ENCODE results near the gene ATAD2B. TPM values are rescaled to one million over a fixed set of nuclear protein-coding genes. Genes with fewer than 3 reads are reported as not detected.

ATAD2B gene
- total RNA-seq, 4 donors from 2014 or later, result 17.1 to 45.4 (median 22.9) TPM

- no peak for DNase-seq (ENCODE audit: low spot score)
- no peak for ATAC-seq (ENCODE audit: low FRiP score)
- TF ChIP-seq, protein P1, sequence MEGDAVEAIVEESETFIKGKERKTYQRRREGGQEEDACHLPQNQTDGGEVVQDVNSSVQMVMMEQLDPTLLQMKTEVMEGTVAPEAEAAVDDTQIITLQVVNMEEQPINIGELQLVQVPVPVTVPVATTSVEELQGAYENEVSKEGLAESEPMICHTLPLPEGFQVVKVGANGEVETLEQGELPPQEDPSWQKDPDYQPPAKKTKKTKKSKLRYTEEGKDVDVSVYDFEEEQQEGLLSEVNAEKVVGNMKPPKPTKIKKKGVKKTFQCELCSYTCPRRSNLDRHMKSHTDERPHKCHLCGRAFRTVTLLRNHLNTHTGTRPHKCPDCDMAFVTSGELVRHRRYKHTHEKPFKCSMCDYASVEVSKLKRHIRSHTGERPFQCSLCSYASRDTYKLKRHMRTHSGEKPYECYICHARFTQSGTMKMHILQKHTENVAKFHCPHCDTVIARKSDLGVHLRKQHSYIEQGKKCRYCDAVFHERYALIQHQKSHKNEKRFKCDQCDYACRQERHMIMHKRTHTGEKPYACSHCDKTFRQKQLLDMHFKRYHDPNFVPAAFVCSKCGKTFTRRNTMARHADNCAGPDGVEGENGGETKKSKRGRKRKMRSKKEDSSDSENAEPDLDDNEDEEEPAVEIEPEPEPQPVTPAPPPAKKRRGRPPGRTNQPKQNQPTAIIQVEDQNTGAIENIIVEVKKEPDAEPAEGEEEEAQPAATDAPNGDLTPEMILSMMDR (IDR thresholded peaks at IDR 0.05), result no peak
Observed at GRCh38 chr2:23859234-23859633, 67.7 kb downstream of the ATAD2B start.

DNA sequence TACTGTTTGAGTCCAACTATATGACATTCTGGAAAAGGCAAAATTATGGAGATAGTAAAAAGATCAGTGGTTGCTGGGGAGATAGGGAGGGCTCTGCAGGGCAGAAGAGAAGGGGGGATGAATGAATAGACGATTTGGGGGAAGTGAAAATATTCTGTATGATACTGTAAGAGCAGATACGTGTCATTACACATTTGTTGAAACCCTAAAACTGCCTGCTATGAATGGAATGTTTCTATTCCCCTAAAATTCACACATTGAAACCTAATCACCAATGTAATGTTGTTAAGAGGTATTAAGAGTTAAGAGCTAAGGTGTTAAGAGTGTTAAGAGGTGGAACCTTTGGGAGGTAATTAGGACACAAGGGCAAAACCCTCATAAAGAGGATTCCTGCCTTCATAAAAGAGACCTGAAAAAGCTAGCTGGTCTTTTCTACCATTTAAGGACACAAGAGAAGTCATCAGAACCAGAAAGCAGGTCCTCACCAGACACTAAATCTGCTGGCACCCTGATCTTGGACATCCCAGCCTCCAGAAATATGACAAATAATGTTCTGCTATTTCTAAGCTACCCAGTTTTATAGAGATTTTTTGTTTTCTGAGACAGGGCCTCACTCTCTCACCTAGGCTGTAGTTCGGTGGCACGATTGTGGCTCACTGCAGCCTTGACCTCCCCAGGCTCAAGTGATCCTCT is 76.2 kb downstream of the ATAD2B start:
- ATAC-seq (ENCODE audit: low FRiP score) (no peak), DNase-seq (ENCODE audit: low spot score) (no peak)
- TF ChIP-seq, protein P1 (IDR thresholded peaks at IDR 0.05), result no peak

- DNase-seq (ENCODE audit: low spot score) (no peak), ATAC-seq (ENCODE audit: low FRiP score) (no peak)
- TF ChIP-seq, protein P1 (IDR thresholded peaks at IDR 0.05), result no peak
Observed at GRCh38 chr2:23844905-23845304, 82.0 kb downstream of the ATAD2B start.

GRCh38 chr2:23843051-23843976 is 83.6 kb downstream of the ATAD2B start:
- no peak for ATAC-seq (ENCODE audit: low FRiP score)
- TF ChIP-seq, protein P1 (IDR thresholded peaks at IDR 0.05), result no peak
- no peak for DNase-seq (ENCODE audit: low spot score)

- ATAC-seq (ENCODE audit: low FRiP score), result no peak
Observed at GRCh38 chr2:23839919-23840578, 86.9 kb downstream of the ATAD2B start.

GRCh38 chr2:23838996-23839395 is 87.9 kb downstream of the ATAD2B start:
- TF ChIP-seq, protein P1 (IDR thresholded peaks at IDR 0.05), result no peak
- ATAC-seq (ENCODE audit: low FRiP score) (no peak), DNase-seq (ENCODE audit: low spot score) (no peak)

More at GRCh38 chr2:23839919-23840578, 86.9 kb downstream of the ATAD2B start:
- TF ChIP-seq, protein P1 (IDR thresholded peaks at IDR 0.05), result no peak
- no peak for DNase-seq (ENCODE audit: low spot score)

Data from omental fat pad (tissue), 4 donors.